HEK293 (cell line): Measurements from ENCODE around the gene FDXACB1.

Experiments
- CTCF ChIA-PET: fragments of 350-600 bp; formaldehyde crosslinking; extraction: SDS; loops from one replicate; lab custom pipeline; 2021; ENCODE audit warnings: antibody characterized with exemption; lab: Yijun Ruan, JAX
- POLR2A ChIA-PET: fragments of 300-600 bp; formaldehyde crosslinking; extraction: SDS; loops from one replicate; lab custom pipeline; 2020; ENCODE audit warnings: antibody characterized with exemption, inconsistent platforms; lab: Yijun Ruan, JAX
- H3K27ac ChIP-seq: fragments of 200-500 bp; sonication (Bioruptor generic); 2 replicates; pipeline ENCODE4 v1.5.1; 2014; ENCODE audit warnings: low read depth, low read length, control low read depth, inconsistent platforms; ENCODE audit errors: extremely low read depth
- H3K36me3 ChIP-seq, 2 experiments: fragments of 200-500 bp in 1 of 2; sonication (Bioruptor generic) in 1 of 2; 1 replicate in 1 of 2; 2 replicates in 1 of 2; pipeline ENCODE4 v1.5.1; 2014 to 2017; ENCODE audit warnings: inconsistent platforms in 2 of 2, low read length in 2 of 2; ENCODE audit not compliant: control insufficient read depth in 2 of 2, insufficient read depth in 1 of 2
- H3K4me1 ChIP-seq: fragments of 200-500 bp; sonication (Bioruptor generic); 2 replicates; pipeline ENCODE4 v1.5.1; 2014; ENCODE audit warnings: mild to moderate bottlenecking, low read length, inconsistent platforms; ENCODE audit not compliant: control insufficient read depth, insufficient read depth
- H3K4me3 ChIP-seq: 2 replicates; pipeline ENCODE4 v1.5.1; 2011; ENCODE audit warnings: low read depth, mild to moderate bottlenecking, control low read depth, low read length, moderate library complexity
- H3K9me3 ChIP-seq: fragments of 200-500 bp; sonication (Bioruptor generic); 2 replicates; pipeline ENCODE4 v1.5.1; 2014; ENCODE audit warnings: low read depth, low read length, inconsistent platforms; ENCODE audit not compliant: control insufficient read depth, insufficient read depth
- GLI2 ChIP-seq: fragments of 450-650 bp; formaldehyde crosslinking; IDR thresholded peaks from 2 replicates; pipeline ENCODE4; 2017; ENCODE audit warnings: missing biosample characterization, missing genetic modification characterization, low read depth, borderline replicate concordance
- GLIS2 ChIP-seq: fragments of 450-650 bp; formaldehyde crosslinking; IDR thresholded peaks from 2 replicates; pipeline ENCODE4 v1.5.1; 2016; ENCODE audit warnings: missing biosample characterization, missing genetic modification characterization
- HOXC10 ChIP-seq: sonication (generic); formaldehyde crosslinking; IDR thresholded peaks from 2 replicates; pipeline ENCODE4 v1.8.1; 2023; ENCODE audit warnings: mild to moderate bottlenecking, missing genetic modification reagents
- INSM2 ChIP-seq: fragments of 450-650 bp; formaldehyde crosslinking; IDR thresholded peaks from 2 replicates; pipeline ENCODE4 v1.5.1; 2016; ENCODE audit warnings: missing biosample characterization, missing genetic modification characterization
- KLF10 ChIP-seq: fragments of 450-650 bp; IDR thresholded peaks from 2 replicates; pipeline ENCODE4 v1.5.1; 2018; ENCODE audit warnings: missing biosample characterization, mild to moderate bottlenecking, missing genetic modification characterization
- KLF16 ChIP-seq: fragments of 450-650 bp; formaldehyde crosslinking; IDR thresholded peaks from 2 replicates; pipeline ENCODE4 v1.5.1; 2017; ENCODE audit warnings: missing biosample characterization, missing genetic modification characterization
- KLF8 ChIP-seq: fragments of 450-650 bp; formaldehyde crosslinking; IDR thresholded peaks from 2 replicates; pipeline ENCODE4 v1.5.1; 2016; ENCODE audit warnings: missing biosample characterization, missing genetic modification characterization
- KLF9 ChIP-seq: fragments of 450-650 bp; formaldehyde crosslinking; IDR thresholded peaks from 2 replicates; pipeline ENCODE4 v1.5.1; 2016; ENCODE audit warnings: missing biosample characterization, missing genetic modification characterization, low read depth
- MEIS1 ChIP-seq: sonication (generic); formaldehyde crosslinking; IDR thresholded peaks from 2 replicates; pipeline ENCODE4 v1.8.1; 2022; ENCODE audit warnings: missing genetic modification reagents, mild to moderate bottlenecking, borderline replicate concordance
- MZF1 ChIP-seq: fragments of 450-650 bp; formaldehyde crosslinking; IDR thresholded peaks from 2 replicates; pipeline ENCODE4 v1.5.1; 2017; ENCODE audit warnings: missing biosample characterization, missing genetic modification characterization, borderline replicate concordance
- PATZ1 ChIP-seq: fragments of 450-650 bp; formaldehyde crosslinking; IDR thresholded peaks from 2 replicates; pipeline ENCODE4 v1.5.1; 2016; ENCODE audit warnings: missing biosample characterization, missing genetic modification characterization
- PRDM1 ChIP-seq: fragments of 450-650 bp; formaldehyde crosslinking; IDR thresholded peaks from 2 replicates; pipeline ENCODE4; 2016; ENCODE audit warnings: missing biosample characterization, missing genetic modification characterization
- RBAK ChIP-seq: fragments of 450-650 bp; formaldehyde crosslinking; IDR thresholded peaks from 2 replicates; pipeline ENCODE4 v1.5.1; 2016; ENCODE audit warnings: missing biosample characterization, missing genetic modification characterization
- SP2 ChIP-seq: fragments of 450-650 bp; formaldehyde crosslinking; IDR thresholded peaks from 2 replicates; pipeline ENCODE4 v1.5.1; 2016; ENCODE audit warnings: missing biosample characterization, missing genetic modification characterization
- ZBTB17 ChIP-seq: fragments of 450-650 bp; formaldehyde crosslinking; IDR thresholded peaks from 2 replicates; pipeline ENCODE4 v1.5.1; 2016; ENCODE audit warnings: missing biosample characterization, missing genetic modification characterization
- ZBTB48 ChIP-seq: fragments of 450-650 bp; formaldehyde crosslinking; IDR thresholded peaks from 2 replicates; pipeline ENCODE4 v1.5.1; 2016; ENCODE audit warnings: missing biosample characterization, missing genetic modification characterization
- ZBTB8A ChIP-seq: fragments of 450-650 bp; formaldehyde crosslinking; IDR thresholded peaks from 2 replicates; pipeline ENCODE4 v1.5.1; 2016; ENCODE audit warnings: missing biosample characterization, missing genetic modification characterization
- ZFP41 ChIP-seq: fragments of 450-650 bp; formaldehyde crosslinking; IDR thresholded peaks from 2 replicates; pipeline ENCODE4 v1.5.1; 2016; ENCODE audit warnings: missing biosample characterization, missing genetic modification characterization, borderline replicate concordance
- ZNF157 ChIP-seq: fragments of 450-650 bp; formaldehyde crosslinking; IDR thresholded peaks from 2 replicates; pipeline ENCODE4 v1.5.1; 2016; ENCODE audit warnings: missing biosample characterization, missing genetic modification characterization
- ZNF184 ChIP-seq: fragments of 450-650 bp; IDR thresholded peaks from 2 replicates; pipeline ENCODE4 v1.5.1; 2018; ENCODE audit warnings: missing biosample characterization, mild to moderate bottlenecking, missing genetic modification characterization
- ZNF19 ChIP-seq: fragments of 450-650 bp; formaldehyde crosslinking; IDR thresholded peaks from 2 replicates; pipeline ENCODE4; 2016; ENCODE audit warnings: missing biosample characterization, missing genetic modification characterization, low read depth
- ZNF239 ChIP-seq: fragments of 450-650 bp; formaldehyde crosslinking; IDR thresholded peaks from 2 replicates; pipeline ENCODE4 v1.5.1; 2016; ENCODE audit warnings: missing biosample characterization, missing genetic modification characterization
- ZNF24 ChIP-seq: fragments of 450-650 bp; formaldehyde crosslinking; IDR thresholded peaks from 2 replicates; pipeline ENCODE4 v1.5.1; 2016; ENCODE audit warnings: missing biosample characterization, missing genetic modification characterization
- ZNF335 ChIP-seq: fragments of 450-650 bp; formaldehyde crosslinking; conservative IDR thresholded peaks from 2 replicates; pipeline ENCODE4 v1.5.1; 2016; ENCODE audit warnings: missing biosample characterization, missing genetic modification characterization
- ZNF544 ChIP-seq: fragments of 450-650 bp; formaldehyde crosslinking; IDR thresholded peaks from 2 replicates; pipeline ENCODE4 v1.5.0; 2017; ENCODE audit warnings: missing biosample characterization, missing genetic modification characterization
- ZNF560 ChIP-seq: fragments of 450-650 bp; formaldehyde crosslinking; IDR thresholded peaks from 2 replicates; pipeline ENCODE4 v1.5.1; 2017; ENCODE audit warnings: missing biosample characterization, missing genetic modification characterization, borderline replicate concordance
- ZNF600 ChIP-seq: fragments of 450-650 bp; formaldehyde crosslinking; IDR thresholded peaks from 2 replicates; pipeline ENCODE4 v1.5.1; 2016; ENCODE audit warnings: missing biosample characterization, missing genetic modification characterization
- ZNF624 ChIP-seq: fragments of 450-650 bp; formaldehyde crosslinking; IDR thresholded peaks from 2 replicates; pipeline ENCODE4 v1.5.1; 2017; ENCODE audit warnings: missing biosample characterization, missing genetic modification characterization
- ZNF777 ChIP-seq: fragments of 450-650 bp; formaldehyde crosslinking; IDR thresholded peaks from 2 replicates; pipeline ENCODE4 v1.5.1; 2017; ENCODE audit warnings: missing biosample characterization, missing genetic modification characterization, borderline replicate concordance
- ZSCAN23 ChIP-seq: fragments of 450-650 bp; formaldehyde crosslinking; IDR thresholded peaks from 2 replicates; pipeline ENCODE4 v1.5.1; 2016; ENCODE audit warnings: missing biosample characterization, missing genetic modification characterization

Gene FDXACB1

GRCh38 chr11:111878849-111879636 lies at the start of gene FDXACB1, which contains the start of gene CFAP68 (continued):
- TF ChIP-seq ZNF24 (tag by site-specific recombination), result peak; percentile 67
- peak; percentile 68 for TF ChIP-seq PATZ1 (tag by site-specific recombination)
- no peak for TF ChIP-seq ZNF19
- peak; percentile 28; the same call in 1 of the 2 replicates for TF ChIP-seq ZNF600 (tag by site-specific recombination)
- TF ChIP-seq PRDM1 (tag by site-specific recombination), result peak; percentile 62
- TF ChIP-seq ZNF239 (tag by site-specific recombination), result no peak
- TF ChIP-seq INSM2, result peak; percentile 43; the same call in 1 of the 2 replicates
- TF ChIP-seq ZNF560, result no peak
- TF ChIP-seq ZFP41 (tag by site-specific recombination), result no peak
- peak; percentile 31; the same call in 1 of the 2 replicates for TF ChIP-seq ZBTB8A (tag by site-specific recombination)
- no peak for TF ChIP-seq ZNF544 (tag by site-specific recombination)
- peak; percentile 80 for TF ChIP-seq SP2 (tag by site-specific recombination)
- no peak for TF ChIP-seq ZNF624 (tag by site-specific recombination)
- TF ChIP-seq, all 188 proteins: peak for 55

- ChIA-PET CTCF (interaction anchor here (0.6 to 1.7 kb wide), 9 partner anchors 8 to 156 kb away, joined by 3 to 13 read pairs (median 4); partner anchors contain the start of gene C11orf52), POLR2A (interaction anchor here (0.8 to 1.9 kb wide), 16 partner anchors 8 to 196 kb away, joined by 3 to 18 read pairs (median 4); partner anchors contain the start of genes ALG9, C11orf52, CFAP68 and CRYAB)
- peak overlapping the region; percentile 30 for H3K4me3 ChIP-seq
- H3K9me3 ChIP-seq, result no peaks in the 10 kb centered on the region
- H3K4me1 ChIP-seq, result no peaks in the 10 kb centered on the region
- H3K27ac ChIP-seq, result no peak overlapping the region
- H3K36me3 ChIP-seq, result no peaks in the 10 kb centered on the region
- TF ChIP-seq KLF10 (peak; percentile 29; the same call in 1 of the 2 replicates), ZNF544 (tag by site-specific recombination) (no peak), MZF1 (tag by site-specific recombination) (no peak), GLIS2 (tag by site-specific recombination) (peak; percentile 64), HOXC10 (no peak), MEIS1 (CRISPR knock-in tag) (no peak), ZSCAN23 (tag by site-specific recombination) (no peak), KLF8 (tag by site-specific recombination) (peak; percentile 67), ZNF157 (tag by site-specific recombination) (no peak), ZBTB17 (tag by site-specific recombination) (peak; percentile 69; the same call in 1 of the 2 replicates), ZBTB48 (tag by site-specific recombination) (no peak), PATZ1 (tag by site-specific recombination) (peak; percentile 63), KLF16 (0 out of 2 replicates have a peak, but pooled peaks have one; percentile 15), RBAK (tag by site-specific recombination) (no peak), ZNF777 (no peak), ZNF335 (0 out of 2 replicates have a peak, but pooled peaks have one; percentile 39), ZNF184 (tag by site-specific recombination) (no peak), GLI2 (tag by site-specific recombination) (no peak), KLF9 (tag by site-specific recombination) (0 out of 2 replicates have a peak, but pooled peaks have one; percentile 24)
Observed at GRCh38 chr11:111926505-111927391, 47.8 kb upstream of the FDXACB1 start.
